NCI-H345 (cell line): Measurements from ENCODE around the gene AFP.

Experiments
- DNase-seq: peaks from one replicate; lab custom pipeline; 2025; lab: John Stamatoyannopoulos, UW

Gene AFP

DNA sequence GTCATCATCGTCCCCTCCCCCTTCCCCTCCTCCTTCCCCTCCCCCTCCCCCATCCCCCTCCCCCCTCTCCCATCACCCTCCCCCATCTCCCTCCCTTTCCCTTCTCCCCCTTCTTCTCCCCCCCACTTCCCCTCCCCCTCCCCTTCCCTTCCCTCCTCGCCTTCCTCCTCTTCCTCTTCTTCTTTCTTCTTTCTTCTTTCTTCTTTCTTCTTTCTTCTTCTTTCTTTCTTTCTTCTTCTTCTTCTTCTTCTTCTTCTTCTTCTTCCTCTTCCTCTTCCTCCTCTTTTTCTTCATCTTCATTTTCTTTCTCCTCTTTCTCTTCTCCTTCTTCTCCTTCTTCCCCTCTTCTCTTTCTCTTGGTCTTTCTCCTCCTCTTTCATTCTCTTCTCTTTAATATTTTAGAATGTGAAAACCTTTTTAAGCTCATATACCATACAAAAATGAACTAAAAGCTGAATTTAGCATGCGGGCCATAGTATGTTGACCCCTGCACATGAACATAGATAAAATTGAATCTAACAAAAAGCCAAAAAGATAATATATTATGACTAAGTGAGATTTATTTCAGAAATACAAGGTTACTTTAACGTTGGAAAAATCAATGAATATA lies 25.0 kb downstream of the AFP start:
- no peak for DNase-seq

DNA sequence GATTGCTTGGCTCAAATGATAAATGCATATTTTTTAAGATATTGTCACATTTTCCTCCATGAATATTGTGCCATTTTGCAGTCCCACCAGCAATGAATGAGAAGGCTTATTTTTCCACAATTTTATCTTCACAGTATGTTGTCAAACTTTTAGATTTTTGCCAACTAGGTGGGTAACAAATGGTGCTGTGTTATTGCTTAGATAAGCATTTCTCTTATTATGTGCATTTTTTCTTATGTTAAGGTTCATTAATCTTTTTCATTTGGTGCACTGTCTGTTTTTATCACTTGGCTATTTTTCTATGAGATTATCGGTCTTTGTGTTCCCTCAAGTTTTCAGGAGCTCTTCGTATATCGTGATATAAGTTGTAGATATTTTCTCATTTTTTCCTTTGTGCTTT lies 32.1 kb downstream of the AFP start:
- no peak for DNase-seq

DNA sequence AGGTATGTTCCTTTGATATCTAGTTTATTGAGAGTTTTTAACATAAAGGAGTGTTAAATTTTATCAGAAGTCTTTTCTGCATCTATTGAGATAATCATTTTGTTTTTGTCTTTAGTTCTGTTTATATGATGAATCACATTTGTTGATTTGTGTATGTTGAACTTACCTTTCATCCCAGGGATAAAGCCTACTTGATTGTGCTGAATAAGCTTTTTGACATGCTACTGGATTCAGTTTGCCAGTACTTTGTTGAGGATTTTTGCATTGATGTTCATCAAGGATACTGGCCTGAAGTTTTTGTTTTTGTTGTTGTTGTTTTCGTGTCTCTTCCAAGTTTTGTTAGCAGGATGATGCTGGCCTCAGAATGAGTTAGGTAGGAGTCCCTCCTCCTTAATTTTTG lies 34.7 kb downstream of the AFP start:
- no peak for DNase-seq

DNA sequence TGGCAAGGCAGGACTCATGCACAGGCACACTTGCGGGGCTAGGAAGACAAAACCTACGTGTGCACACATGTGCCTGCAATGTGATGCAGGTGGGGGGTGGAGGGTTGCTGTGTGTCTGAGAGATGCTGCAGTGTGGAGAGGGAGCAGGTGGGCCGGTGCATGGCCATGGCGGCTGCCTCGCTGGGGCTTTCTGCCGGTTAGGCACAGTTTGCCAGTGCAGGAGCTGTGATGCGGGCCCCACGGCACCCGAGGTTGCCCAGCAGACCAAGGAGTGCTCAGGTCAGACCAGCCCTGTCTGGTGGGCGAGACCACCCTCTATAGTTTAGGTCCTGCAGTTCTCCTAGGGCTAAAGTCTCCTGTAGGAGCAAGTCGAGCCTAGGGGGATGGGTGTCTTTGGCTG lies 41.2 kb downstream of the AFP start:
- no peak for DNase-seq

DNA sequence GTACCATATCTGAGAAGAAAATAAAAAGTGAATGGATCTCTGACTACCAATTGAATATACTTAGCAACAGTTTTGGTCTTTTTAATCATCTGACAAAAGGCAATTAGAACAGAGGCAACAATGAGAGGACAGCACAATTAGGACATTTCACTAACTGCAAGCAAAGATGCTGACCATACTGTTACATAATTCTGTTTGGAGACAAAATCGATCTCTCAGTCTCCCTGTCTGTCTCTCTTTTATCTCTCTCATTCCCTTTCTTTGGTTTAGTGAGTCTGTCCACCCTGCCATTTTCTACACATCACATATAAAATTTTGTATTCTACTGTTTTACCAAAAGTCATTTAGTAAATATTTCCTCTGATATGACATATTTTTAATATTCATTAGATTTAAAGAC lies 43.3 kb downstream of the AFP start:
- no peak for DNase-seq

DNA sequence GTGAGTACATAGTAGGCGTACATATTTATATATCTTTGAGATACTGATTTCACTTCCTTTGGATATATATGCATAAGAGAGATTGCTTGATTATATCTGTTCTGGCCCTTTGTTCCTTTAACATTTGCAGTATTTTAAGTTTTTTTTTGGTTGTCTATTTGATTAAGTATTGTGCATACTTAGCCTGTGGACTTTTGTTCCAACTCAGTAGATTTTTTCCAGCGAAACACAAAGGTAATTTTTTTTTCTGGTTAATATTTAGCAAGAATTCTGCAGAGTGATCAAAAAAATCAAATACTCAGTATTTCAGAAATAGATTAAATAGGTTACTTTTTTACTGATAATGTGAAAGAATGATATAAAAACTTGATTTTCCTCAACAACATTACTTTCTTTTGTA lies 45.3 kb downstream of the AFP start, which contains the start of gene AFM:
AFM (plus strand) TSS at position 388 of the 400 bp plus-strand sequence. CDS start 31 bp downstream, outside the sequence.
- no peak for DNase-seq

DNA sequence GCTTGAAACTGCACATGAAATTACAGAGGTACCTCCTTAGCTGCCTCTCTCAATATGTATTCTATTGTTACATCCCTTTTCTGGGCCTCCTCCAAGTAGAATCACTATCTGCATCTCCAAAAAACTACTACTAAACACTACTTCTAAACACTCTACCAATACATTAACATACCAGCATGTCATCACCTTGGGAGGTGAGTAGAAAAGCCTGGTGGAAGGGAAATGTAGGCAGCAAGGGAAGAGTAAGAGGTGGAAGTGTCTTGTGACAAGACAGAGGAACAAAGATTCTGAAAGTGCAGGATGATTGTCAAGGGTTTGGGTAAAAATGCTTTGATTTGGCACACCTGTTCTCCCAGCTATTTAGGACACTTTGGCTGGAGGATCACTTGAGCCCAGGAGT lies 49.1 kb downstream of the AFP start:
- no peak for DNase-seq

DNA sequence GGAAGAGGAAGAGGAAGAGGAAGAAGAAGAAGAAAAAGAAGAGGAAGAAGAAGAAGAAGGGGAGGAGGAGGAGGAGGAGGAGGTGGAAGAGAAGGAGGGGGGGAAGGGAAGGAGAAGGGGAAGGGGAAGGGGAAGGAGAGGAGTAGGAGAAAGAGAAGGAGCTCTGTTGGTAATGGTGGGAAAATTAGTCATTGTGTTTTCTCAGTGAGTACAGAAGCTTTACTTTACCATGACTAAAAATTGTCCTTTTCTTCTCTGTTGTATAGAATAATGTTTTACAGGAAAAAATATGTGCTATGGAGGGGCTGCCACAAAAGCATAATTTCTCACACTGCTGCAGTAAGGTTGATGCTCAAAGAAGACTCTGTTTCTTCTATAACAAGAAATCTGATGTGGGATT lies 49.6 kb downstream of the AFP start:
- no peak for DNase-seq

DNA sequence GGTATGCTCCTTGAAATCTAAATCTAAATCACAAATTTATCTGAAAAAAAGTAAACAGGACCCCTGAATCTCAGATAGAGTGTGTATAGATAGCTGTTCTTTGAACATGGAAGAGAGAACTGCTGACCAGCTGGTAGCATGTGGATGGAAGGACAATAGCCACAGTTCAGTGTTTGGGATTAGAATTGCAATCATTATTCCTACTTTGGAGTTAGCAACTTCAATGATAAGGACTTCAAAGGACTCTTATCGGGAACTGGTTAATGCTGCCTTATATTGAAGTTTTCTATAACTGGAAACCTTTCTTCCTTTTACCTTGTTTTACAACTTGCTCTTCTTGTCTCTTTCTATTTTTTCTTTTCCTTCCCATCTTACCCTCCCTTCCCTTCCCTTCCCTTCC lies 50.5 kb downstream of the AFP start:
- DNase-seq = no peak

DNA sequence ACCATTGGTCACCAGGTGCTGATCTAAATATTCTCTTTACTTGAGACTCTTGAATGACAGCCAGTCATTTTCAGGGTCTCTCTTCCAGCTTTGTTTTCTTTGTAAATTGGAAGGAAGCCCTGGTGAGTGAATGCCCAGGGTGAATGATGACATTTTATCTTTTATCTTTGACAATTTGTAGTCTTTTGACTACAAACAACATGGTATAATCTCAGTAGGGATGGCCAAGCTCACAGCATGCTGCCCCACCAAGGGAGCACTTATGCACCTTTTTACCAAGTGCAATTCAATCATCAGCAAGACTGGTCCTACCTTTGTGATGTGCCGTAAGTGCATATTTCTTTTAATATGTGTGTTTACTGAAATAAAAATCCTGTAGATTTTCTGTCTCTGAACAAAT lies 51.2 kb downstream of the AFP start:
- DNase-seq = peak; percentile 79

DNA sequence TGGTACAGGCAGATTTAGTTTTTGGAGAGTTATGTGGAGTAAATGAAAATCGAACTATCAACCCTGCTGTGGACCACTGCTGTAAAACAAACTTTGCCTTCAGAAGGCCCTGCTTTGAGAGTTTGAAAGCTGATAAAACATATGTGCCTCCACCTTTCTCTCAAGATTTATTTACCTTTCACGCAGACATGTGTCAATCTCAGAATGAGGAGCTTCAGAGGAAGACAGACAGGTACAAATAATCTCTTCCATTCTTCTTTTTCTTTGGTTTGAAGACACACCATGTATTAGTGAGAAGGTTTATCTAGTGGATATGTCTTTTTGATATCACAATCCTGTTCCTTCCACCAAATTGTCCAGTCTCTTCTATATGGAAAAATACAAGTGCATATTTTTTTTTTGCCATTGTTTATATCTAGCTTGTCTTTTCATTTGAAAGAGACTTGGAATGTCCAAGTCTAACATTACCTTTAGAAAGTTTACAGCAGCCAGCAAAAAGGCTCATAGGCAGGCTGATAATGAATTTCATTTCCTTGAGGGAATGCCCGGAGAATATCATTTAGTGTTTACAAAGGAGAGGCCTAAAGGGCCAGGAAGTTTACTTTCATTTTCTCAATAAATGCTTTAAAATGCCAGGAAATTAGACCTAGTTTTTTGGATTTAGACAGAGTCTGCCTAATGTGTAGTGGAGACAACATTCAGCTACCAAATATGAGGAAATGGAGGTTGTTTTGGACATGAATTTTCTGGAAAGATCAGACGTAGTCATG lies 64.2 kb downstream of the AFP start:
- DNase-seq = no peak

DNA sequence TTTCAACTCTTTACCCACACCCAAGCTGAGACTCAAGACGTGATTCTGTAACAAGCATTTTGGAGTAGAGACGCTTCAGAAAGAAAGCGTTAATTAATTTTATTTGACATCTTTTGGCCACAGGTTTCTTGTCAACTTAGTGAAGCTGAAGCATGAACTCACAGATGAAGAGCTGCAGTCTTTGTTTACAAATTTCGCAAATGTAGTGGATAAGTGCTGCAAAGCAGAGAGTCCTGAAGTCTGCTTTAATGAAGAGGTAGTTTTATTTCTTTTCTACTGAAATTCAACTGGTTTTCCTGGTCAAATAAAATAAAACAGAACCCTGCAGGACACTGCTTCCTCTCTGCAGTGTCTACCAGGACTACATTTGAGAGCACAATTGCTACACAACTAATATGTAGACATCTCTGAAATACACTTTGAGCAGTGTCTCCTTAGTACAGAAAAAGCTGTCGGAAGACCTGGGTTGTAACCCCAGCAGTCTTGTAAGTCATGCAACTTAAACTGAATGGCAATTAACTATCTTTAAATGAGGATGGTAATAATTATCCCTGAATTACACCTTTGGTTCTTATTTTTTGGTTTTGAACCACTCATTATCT lies 65.7 kb downstream of the AFP start:
- DNase-seq = no peak

DNA sequence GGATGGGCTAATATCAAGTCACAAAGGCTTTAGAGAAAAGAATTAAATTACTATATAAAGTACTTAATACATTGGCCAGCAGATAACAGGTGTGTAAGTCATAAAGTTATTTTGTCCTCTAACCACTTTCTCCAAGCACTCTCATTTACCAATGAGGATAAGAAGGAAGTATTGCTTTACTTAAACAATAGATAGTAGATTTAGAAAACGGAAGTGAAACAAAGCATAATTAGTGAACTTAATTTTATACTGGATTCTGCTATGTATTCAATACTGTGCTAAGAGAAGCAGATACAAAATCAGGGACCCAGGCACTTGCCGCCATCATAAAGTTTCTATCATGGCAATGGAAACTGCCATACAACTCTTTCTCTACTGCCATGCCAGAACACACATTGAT lies 69.5 kb downstream of the AFP start:
- no peak for DNase-seq
